ENCODE measurements around the gene RTL10. TPM values are rescaled to one million over a fixed set of nuclear protein-coding genes. Genes with fewer than 3 reads are reported as not detected.

The RTL10 gene
- total and polyA plus RNA-seq, 2 of the 8 experiments (the other 6 are each of a cell fraction or from before 2014, with no cell fraction given), result 11.5 to 18.8 TPM

DNA sequence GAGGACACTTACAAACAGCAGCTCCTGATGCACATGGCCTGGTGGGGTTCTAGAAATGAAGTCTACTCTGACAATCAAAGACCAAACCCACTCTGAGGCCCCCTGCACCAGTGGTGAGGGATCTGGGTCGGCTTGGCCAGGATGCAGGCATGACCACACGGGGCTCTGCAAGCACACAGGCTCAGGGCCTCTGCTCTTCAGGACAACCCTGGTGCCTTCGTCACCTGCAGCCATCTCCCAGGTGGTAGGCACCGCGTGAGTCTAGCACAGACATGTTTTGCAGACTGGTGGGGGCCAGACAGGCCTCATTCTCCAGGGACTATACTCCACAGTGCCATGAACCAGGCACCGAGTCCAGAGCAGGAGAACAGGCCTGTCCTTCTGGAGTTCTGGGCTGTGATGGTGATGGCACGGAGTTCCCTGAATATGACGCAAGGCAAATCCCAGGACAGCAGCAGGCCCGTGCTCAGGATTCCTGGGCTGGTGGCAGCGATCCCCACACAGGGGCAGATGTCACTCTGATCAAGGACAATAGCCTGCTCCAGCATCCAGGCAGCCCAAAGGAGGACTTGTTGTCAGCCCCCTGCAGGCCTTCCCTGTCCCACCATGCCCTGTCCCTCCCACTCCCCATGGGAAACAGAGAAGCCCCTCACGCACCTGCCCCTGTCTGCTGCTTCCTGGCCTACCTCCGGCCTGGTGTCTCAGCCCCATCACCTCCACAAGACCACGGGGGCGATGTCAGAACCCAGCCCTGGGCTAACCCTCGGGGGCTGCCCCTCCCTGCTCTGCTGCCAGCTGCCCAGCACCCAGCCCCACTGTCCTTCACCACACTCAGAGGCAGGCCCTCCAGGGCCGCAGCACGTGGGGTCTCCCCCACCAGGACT lies 36.1 kb downstream of the RTL10 start:
- Histone ChIP-seq H2AFZ (ENCODE audit: low read length) (no peak overlapping the region), H3K14ac (ENCODE audit: insufficient read length) (no peak overlapping the region), H2AK5ac (ENCODE audit: low read depth, low read length) (no peak overlapping the region), H3K9ac (replicated peaks in 1 of 4; ENCODE audit: extremely low read depth in 1 of 4, low read depth in 3 of 4, low read length in 3 of 4) (no peak overlapping the region), H3K27me3 (replicated peaks in 1 of 4; ENCODE audit: control insufficient read depth in 3 of 4, extremely low read depth in 1 of 4, insufficient read depth in 3 of 4, low read length in 3 of 4) (peaks cover 0 to under 1% (median 0%) of the 10 kb centered on the region in 4 experiments; a peak in 1 of 7 replicates), H4K91ac (replicated peaks; ENCODE audit: insufficient read length, low read length) (no peak overlapping the region), H2BK12ac (ENCODE audit: low read depth, low read length) (no peak overlapping the region), H3K4me1 (replicated peaks in 1 of 4; ENCODE audit: control insufficient read depth in 3 of 4, insufficient read depth in 4 of 4, low read length in 3 of 4) (peaks cover 0 to 9% (median 1%) of the 10 kb centered on the region in 4 experiments; a peak in 3 of 7 replicates), H3K9me3 (ENCODE audit: insufficient read depth in 2 of 2, low read depth in 1 of 2, low read length in 1 of 2) (no peaks in the 10 kb centered on the region), H4K20me1 (replicated peaks in 1 of 2; ENCODE audit: control insufficient read depth in 1 of 2, insufficient read depth in 2 of 2, low read length in 2 of 2) (peaks cover 6 to 12% of the 10 kb centered on the region in 2 experiments), H3K56ac (replicated peaks; ENCODE audit: insufficient read length, low read depth, low read length) (no peak overlapping the region), H4K8ac (ENCODE audit: extremely low read depth, insufficient read depth, low read length) (peak overlapping the region; percentile 5), H3K79me2 (ENCODE audit: control insufficient read depth in 1 of 2, insufficient read depth in 2 of 2, low read length in 2 of 2) (no peaks in the 10 kb centered on the region), H3K79me1 (ENCODE audit: low read depth, low read length) (no peaks in the 10 kb centered on the region), H3K23me2 (ENCODE audit: low read depth, low read length) (peaks cover 2% of the 10 kb centered on the region; the same call in 1 of the 2 replicates), H2BK15ac (ENCODE audit: low read length) (no peak overlapping the region), H3K23ac (ENCODE audit: insufficient read length) (no peak overlapping the region), H3K27ac (ENCODE audit: low read depth, low read length) (no peak overlapping the region), H2BK5ac (ENCODE audit: low read depth, low read length) (peak overlapping the region; percentile 63; the same call in 1 of the 2 replicates), H3K4ac (replicated peaks; ENCODE audit: insufficient read length, low read depth, low read length) (no peak overlapping the region), H4K5ac (ENCODE audit: insufficient read length, low read depth, low read length) (no peak overlapping the region), H3K4me3 (ENCODE audit: extremely low read depth in 1 of 4, insufficient read depth in 2 of 4, low read depth in 3 of 4, low read length in 4 of 4) (no peak overlapping the region), H3K18ac (ENCODE audit: extremely low read depth, low read length) (no peak overlapping the region), H2BK20ac (ENCODE audit: low read length) (no peak overlapping the region), H2BK120ac (replicated peaks; ENCODE audit: low read depth, low read length) (no peak overlapping the region), H3K36me3 (ENCODE audit: control insufficient read depth in 2 of 4, insufficient read depth in 4 of 4, low read length in 3 of 4) (no peaks in the 10 kb centered on the region), H3K4me2 (ENCODE audit: insufficient read depth in 1 of 2, low read depth in 2 of 2, low read length in 2 of 2) (no peak overlapping the region)
- 96% methylated on average over 17 of the region's 17 CpGs; no CpG with 5 or more reads in 1 of the 2 experiments for WGBS, 2 experiments (ENCODE audit: extremely low coverage in 1 of 2, insufficient coverage in 1 of 2, insufficient read length in 1 of 2, insufficient replicate concordance in 2 of 2, low coverage in 1 of 2, low lambda C conversion rate in 2 of 2, missing lambda C conversion rate in 1 of 2)
- DNase-seq (ENCODE audit: low read depth in 1 of 2, low spot score in 2 of 2) (peak in 1 of 2 experiments; percentile 41), FAIRE-seq (no peak)
- CTCF ChIA-PET (ENCODE audit: partially characterized antibody), result interaction anchor here (1.0 to 4.3 kb wide), 8 partner anchors 15 to 133 kb away, joined by 3 to 18 read pairs (median 3); no protein-coding TSS in a partner anchor
- TF ChIP-seq KDM5A (IDR thresholded peaks at IDR 0.05; ENCODE audit: low read length) (no peak), SP1 (IDR thresholded peaks at IDR 0.05; ENCODE audit: low read depth, low read length) (no peak), ZNF274 (IDR thresholded peaks at IDR 0.05; ENCODE audit: borderline replicate concordance, extremely low read depth, low read length) (no peak), RXRA (IDR thresholded peaks at IDR 0.05; ENCODE audit: insufficient read depth, low read depth, low read length) (no peak), SIN3A (conservative IDR thresholded peaks at IDR 0.05 in 1 of 2, IDR thresholded peaks at IDR 0.05 in 1 of 2; ENCODE audit: low read depth in 1 of 2, low read length in 2 of 2) (no peak), RAD21 (IDR thresholded peaks at IDR 0.05 in 1 of 2, conservative IDR thresholded peaks at IDR 0.05 in 1 of 2; ENCODE audit: low read depth in 2 of 2, low read length in 2 of 2) (no peak), SP4 (IDR thresholded peaks at IDR 0.05; ENCODE audit: low read length) (no peak), POU5F1 (IDR thresholded peaks at IDR 0.05; ENCODE audit: low read depth, low read length) (no peak)
- POLR2A ChIA-PET (ENCODE audit: partially characterized antibody), result interaction anchor here (0.6 to 0.8 kb wide), 3 partner anchors 35 to 95 kb away, joined by 3 to 4 read pairs (median 3); no protein-coding TSS in a partner anchor
